Measurements from ENCODE around the gene ITGA5. TPM values are rescaled to one million over a fixed set of nuclear protein-coding genes. Genes with fewer than 3 reads are reported as not detected.

The ITGA5 gene
- total and polyA plus RNA-seq, 9 of the 15 experiments (the other 6 are each of a cell fraction or from before 2014, with no cell fraction given): 9.1 to 82.1 (median 47.4) TPM

DNA sequence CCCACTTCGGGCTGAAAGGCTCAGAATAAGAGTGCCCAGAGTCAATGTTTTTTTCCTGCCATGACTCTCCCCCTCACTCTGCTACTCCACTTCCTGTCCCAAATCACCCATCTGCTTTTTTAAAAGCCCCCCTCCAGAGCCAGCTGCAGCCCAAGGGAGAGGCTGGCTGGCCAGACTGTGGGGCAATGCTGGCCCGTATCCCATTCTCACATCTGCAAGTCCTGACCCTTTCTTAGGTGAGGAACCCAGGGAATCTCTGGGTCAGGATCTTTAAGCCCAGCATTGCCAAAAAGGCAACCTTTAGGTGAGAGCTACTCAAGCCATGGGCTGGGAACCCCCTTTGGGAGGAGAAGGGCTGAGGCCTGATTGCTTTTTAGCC lies 1.7 kb upstream of the ITGA5 start (continued):
- TF ChIP-seq, protein P1, sequence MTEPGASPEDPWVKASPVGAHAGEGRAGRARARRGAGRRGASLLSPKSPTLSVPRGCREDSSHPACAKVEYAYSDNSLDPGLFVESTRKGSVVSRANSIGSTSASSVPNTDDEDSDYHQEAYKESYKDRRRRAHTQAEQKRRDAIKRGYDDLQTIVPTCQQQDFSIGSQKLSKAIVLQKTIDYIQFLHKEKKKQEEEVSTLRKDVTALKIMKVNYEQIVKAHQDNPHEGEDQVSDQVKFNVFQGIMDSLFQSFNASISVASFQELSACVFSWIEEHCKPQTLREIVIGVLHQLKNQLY (CRISPR knock-in tag; conservative IDR thresholded peaks at IDR 0.05): no peak
- no peak for TF ChIP-seq SMC3 (conservative IDR thresholded peaks at IDR 0.05; ENCODE audit: insufficient read depth, low read depth, low read length)
- no peak for TF ChIP-seq NFIX (CRISPR knock-in tag; IDR thresholded peaks at IDR 0.05; ENCODE audit: low read depth)

DNA sequence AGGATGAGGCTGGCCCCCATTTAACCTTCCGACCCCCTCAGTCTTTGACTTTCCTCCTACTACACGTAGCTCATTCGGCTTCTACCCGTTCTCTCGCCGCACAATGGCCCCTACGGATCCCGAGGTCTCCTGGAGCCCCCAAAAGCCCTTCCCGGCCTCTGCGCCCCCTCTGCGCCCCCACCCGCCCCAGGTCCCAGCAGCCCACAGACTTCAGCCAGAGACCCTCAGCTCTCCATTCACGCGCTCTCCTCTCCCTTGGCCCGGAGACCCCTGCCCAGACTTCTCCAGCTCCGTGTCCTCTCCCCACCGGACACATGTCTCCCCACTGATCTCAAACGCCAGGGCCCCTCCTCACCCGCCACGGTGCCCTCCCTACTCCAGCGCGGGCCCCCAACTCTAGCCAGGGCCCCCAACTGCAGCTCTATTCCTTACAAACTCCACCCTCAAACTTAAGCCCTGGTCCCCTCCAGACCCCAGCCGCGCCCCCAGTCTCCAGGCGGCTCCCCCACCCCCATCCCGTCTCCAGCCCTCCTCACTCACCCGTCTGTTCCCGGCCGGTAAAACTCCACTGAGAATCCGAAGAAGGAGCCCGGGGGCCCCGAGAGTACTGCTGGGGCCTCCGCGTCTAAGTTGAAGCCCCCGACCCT lies 502 bp downstream of the ITGA5 start:
- Histone ChIP-seq H3K27ac (ENCODE audit: extremely low read depth, low read depth, low read length) (peak overlapping the region; percentile 88), H3K27me3 (ENCODE audit: control insufficient read depth in 2 of 2, insufficient read depth in 2 of 2, low read length in 2 of 2) (no peaks in the 10 kb centered on the region), H3K9ac (ENCODE audit: insufficient read depth in 1 of 2, low read depth in 2 of 2, low read length in 2 of 2) (peak overlapping the region; percentile 91 to 97), H3K36me3 (ENCODE audit: control insufficient read depth, insufficient read depth, low read length) (peaks cover 26% of the 10 kb centered on the region; the same call in 2 of the 3 replicates), H3K9me3 (replicated peaks; ENCODE audit: control insufficient read depth, insufficient read depth, low read depth, low read length) (no peaks in the 10 kb centered on the region), H3K4me1 (replicated peaks in 1 of 2; ENCODE audit: control insufficient read depth in 2 of 2, insufficient read depth in 2 of 2, low read length in 2 of 2) (peaks cover 58 to 70% of the 10 kb centered on the region in 2 experiments), H3K79me2 (ENCODE audit: control insufficient read depth, insufficient read depth, low read length) (peaks cover 61% of the 10 kb centered on the region), H3K4me3 (peak overlapping the region; percentile 100), H4K20me1 (replicated peaks; ENCODE audit: control insufficient read depth, insufficient read depth, low read length) (peaks cover 15% of the 10 kb centered on the region), H3K9me1 (ENCODE audit: control insufficient read depth, insufficient read depth, low read length) (peaks cover 6% of the 10 kb centered on the region), H3K4me2 (ENCODE audit: insufficient read depth, low read length) (peak overlapping the region; percentile 99), H2AFZ (ENCODE audit: low read depth, low read length) (peak overlapping the region; percentile 94; the same call in 1 of the 2 replicates)
- intact Hi-C loops (cut with micrococcal nuclease) (loop anchor here (2.0 kb wide), 1 partner anchor 14 kb away; no protein-coding TSS in a partner anchor), in situ Hi-C loops (cut with MboI) (no loop called here)
- ChIA-PET POLR2A (interaction anchor here (0.7 to 5.2 kb wide), 5 partner anchors 10 to 19 kb away, joined by 3 to 36 read pairs (median 5); no protein-coding TSS in a partner anchor), CTCF (ENCODE audit: low intra/inter-chr PET ratio) (interaction anchor here (0.9 kb wide), 1 partner anchor 19 kb away, joined by 4 read pairs; no protein-coding TSS in a partner anchor)
- WGBS (ENCODE audit: insufficient coverage, low coverage, missing lambda C conversion rate): under 1% methylated on average over 22 of the region's 35 CpGs
- BruUV-seq (replicated peaks): no TSS peak
- peak; percentile 26 for ATAC-seq
- FAIRE-seq: no peak
- DNase-seq (ENCODE audit: extremely low read depth in 1 of 4, low spot score in 3 of 4): peak in 2 of 4 experiments; percentile 72 to 75
- TF ChIP-seq, protein P2, sequence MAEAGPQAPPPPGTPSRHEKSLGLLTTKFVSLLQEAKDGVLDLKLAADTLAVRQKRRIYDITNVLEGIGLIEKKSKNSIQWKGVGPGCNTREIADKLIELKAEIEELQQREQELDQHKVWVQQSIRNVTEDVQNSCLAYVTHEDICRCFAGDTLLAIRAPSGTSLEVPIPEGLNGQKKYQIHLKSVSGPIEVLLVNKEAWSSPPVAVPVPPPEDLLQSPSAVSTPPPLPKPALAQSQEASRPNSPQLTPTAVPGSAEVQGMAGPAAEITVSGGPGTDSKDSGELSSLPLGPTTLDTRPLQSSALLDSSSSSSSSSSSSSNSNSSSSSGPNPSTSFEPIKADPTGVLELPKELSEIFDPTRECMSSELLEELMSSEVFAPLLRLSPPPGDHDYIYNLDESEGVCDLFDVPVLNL (CRISPR knock-in tag; IDR thresholded peaks at IDR 0.05; ENCODE audit: low read depth): no peak
- no peak for TF ChIP-seq NFIC (IDR thresholded peaks at IDR 0.05)
- TF ChIP-seq PCBP1 (IDR thresholded peaks at IDR 0.05; ENCODE audit: low read depth, low read length, poor library complexity, severe bottlenecking): peak; percentile 69
- peak; percentile 72; the same call in 1 of the 2 replicates for TF ChIP-seq ZBTB7A (IDR thresholded peaks at IDR 0.05; ENCODE audit: borderline replicate concordance, control insufficient read depth, low read depth, low read length)
- no peak for TF ChIP-seq ZNF589 (CRISPR knock-in tag; IDR thresholded peaks at IDR 0.05; ENCODE audit: low read depth)
- TF ChIP-seq TCFL5 (CRISPR knock-in tag; conservative IDR thresholded peaks at IDR 0.05): no peak
- TF ChIP-seq RBFOX2 (IDR thresholded peaks at IDR 0.05; ENCODE audit: low read depth, low read length): peak; percentile 64
- TF ChIP-seq TEAD1 (CRISPR knock-in tag; IDR thresholded peaks at IDR 0.05): 0 out of 4 replicates have a peak, but pooled peaks of 1 of the 2 experiments have one; percentile 15
- TF ChIP-seq ZNF445 (CRISPR knock-in tag; IDR thresholded peaks at IDR 0.05; ENCODE audit: low read depth): no peak
- TF ChIP-seq, protein P3, sequence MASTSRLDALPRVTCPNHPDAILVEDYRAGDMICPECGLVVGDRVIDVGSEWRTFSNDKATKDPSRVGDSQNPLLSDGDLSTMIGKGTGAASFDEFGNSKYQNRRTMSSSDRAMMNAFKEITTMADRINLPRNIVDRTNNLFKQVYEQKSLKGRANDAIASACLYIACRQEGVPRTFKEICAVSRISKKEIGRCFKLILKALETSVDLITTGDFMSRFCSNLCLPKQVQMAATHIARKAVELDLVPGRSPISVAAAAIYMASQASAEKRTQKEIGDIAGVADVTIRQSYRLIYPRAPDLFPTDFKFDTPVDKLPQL (IDR thresholded peaks at IDR 0.05; ENCODE audit: extremely low read depth, insufficient read length): no peak
